Right lobe of liver (tissue), 4 donors: Measurements from ENCODE around the gene ERGIC3.

ENCODE experiments used
- POLR2A ChIP-seq: fragments of 450-650 bp; IDR thresholded peaks from one replicate; pipeline ENCODE4 v1.6.1; 2017; ENCODE audit warnings: antibody characterized with exemption, mild to moderate bottlenecking
- TF ChIP-seq, protein P1 (sequence below), 4 donors: fragments of 200-600 bp in 3 of 4; fragments of 450-650 bp in 1 of 4; IDR thresholded peaks; one replicate each; pipeline versions ENCODE4 v1.5.1 to v1.8.0; 2016 to 2022; ENCODE audit warnings: antibody characterized with exemption in 4 of 4, mild to moderate bottlenecking in 2 of 4
- donor health status: DM: no; HTN: no; CAD: no.
- donor health status: DM: no; HTN: no; CAD: no.
- donor health status: DM: no; HTN: yes; CAD: no.

DNA sequence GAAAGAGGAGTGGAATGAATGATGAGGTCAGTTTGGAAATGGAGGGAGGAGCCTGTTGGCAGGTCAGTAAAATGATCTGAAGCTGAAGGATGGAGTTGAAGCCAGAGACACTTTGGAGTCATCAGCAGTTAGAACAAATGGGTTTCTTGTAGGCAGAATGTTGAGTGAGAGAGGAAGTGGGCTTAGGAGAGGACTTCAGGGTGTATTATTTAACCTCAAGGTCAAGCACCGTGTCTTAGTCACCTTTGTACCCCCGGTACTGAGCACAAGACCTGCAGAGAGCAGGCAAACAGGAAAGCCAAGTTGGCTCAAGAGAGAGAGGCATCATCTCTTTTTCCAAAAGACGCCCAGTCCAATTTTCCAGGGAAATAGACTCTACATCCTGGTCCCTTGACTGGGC lies 35.7 kb upstream of the ERGIC3 start:
- TF ChIP-seq, protein P1, sequence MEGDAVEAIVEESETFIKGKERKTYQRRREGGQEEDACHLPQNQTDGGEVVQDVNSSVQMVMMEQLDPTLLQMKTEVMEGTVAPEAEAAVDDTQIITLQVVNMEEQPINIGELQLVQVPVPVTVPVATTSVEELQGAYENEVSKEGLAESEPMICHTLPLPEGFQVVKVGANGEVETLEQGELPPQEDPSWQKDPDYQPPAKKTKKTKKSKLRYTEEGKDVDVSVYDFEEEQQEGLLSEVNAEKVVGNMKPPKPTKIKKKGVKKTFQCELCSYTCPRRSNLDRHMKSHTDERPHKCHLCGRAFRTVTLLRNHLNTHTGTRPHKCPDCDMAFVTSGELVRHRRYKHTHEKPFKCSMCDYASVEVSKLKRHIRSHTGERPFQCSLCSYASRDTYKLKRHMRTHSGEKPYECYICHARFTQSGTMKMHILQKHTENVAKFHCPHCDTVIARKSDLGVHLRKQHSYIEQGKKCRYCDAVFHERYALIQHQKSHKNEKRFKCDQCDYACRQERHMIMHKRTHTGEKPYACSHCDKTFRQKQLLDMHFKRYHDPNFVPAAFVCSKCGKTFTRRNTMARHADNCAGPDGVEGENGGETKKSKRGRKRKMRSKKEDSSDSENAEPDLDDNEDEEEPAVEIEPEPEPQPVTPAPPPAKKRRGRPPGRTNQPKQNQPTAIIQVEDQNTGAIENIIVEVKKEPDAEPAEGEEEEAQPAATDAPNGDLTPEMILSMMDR (IDR thresholded peaks at IDR 0.05) = no peak
- TF ChIP-seq POLR2A = no peak
